Tibial nerve (tissue), 4 donors: ENCODE measurements around the gene SRSF7. TPM values are rescaled to one million over a fixed set of nuclear protein-coding genes. Genes with fewer than 3 reads are reported as not detected.
"Not testable (repeated sequence)": the region's sequence is repeated elsewhere in the genome, so short reads cannot be mapped to it uniquely, and the experiment has no call there.

ENCODE experiments used
- DNase-seq, 2 donors: peaks; one replicate each; pipeline ENCODE4 v3.0.0-alpha.2; 2019; ENCODE audit warnings: low spot score in 2 of 2
- H3K27ac ChIP-seq, 4 donors: fragments of 200-600 bp; sonication (generic) in 3 of 4; one replicate each; pipeline ENCODE4 v1.5.1; 2017 to 2019; ENCODE audit warnings: mild to moderate bottlenecking in 1 of 4
- H3K27me3 ChIP-seq, 2 donors: fragments of 200-600 bp; sonication (generic) in 1 of 2; one replicate each; pipeline versions ENCODE4 v1.5.1 to v1.6.0; 2017 to 2019
- H3K36me3 ChIP-seq, 3 donors: fragments of 200-600 bp; sonication (generic); one replicate each; pipeline ENCODE4 v1.5.1; 2018 to 2019
- H3K4me1 ChIP-seq, 4 donors: fragments of 200-600 bp; sonication (generic) in 3 of 4; one replicate each; pipeline ENCODE4 v1.5.1; 2017 to 2019
- H3K4me3 ChIP-seq, 4 donors: fragments of 200-600 bp; sonication (generic) in 3 of 4; one replicate each; pipeline ENCODE4 v1.5.1; 2017 to 2019; ENCODE audit warnings: mild to moderate bottlenecking in 1 of 4, moderate library complexity in 1 of 4
- H3K9me3 ChIP-seq, 4 donors: fragments of 200-600 bp; sonication (generic) in 3 of 4; one replicate each; pipeline ENCODE4 v1.5.1; 2017 to 2019
- EP300 ChIP-seq, 2 donors: sonication (generic); formaldehyde crosslinking; IDR thresholded peaks; one replicate each; pipeline ENCODE4 v1.6.1; 2017; ENCODE audit warnings: antibody characterized with exemption in 2 of 2, mild to moderate bottlenecking in 1 of 2
- POLR2A ChIP-seq, 2 donors: fragments of 450-650 bp; IDR thresholded peaks; one replicate each; pipeline ENCODE4 v1.6.1; 2017; ENCODE audit warnings: antibody characterized with exemption in 2 of 2, mild to moderate bottlenecking in 2 of 2, moderate library complexity in 2 of 2
- WGBS, 2 donors: methylation state at CpG; one replicate each; pipeline ENCODE4 v1.1.5; 2018; 5-methylcytosine and 5-hydroxymethylcytosine counted together
- total RNA-seq, 4 donors: library from RNA; depleted of rRNA; stranded (reverse); fragments of >200 nt; gene quantifications; one replicate each; pipeline ENCODE4 v1.1.0, GENCODE V29; 2016
- TF ChIP-seq, protein P1 (sequence below), 5 experiments: fragments of 200-600 bp in 3 of 5; fragments of 450-650 bp in 2 of 5; sonication (generic) in 3 of 5; IDR thresholded peaks; one replicate each; pipeline ENCODE4 v1.5.1; 2016 to 2019; ENCODE audit warnings: antibody characterized with exemption in 5 of 5, mild to moderate bottlenecking in 3 of 5, moderate library complexity in 2 of 5

Gene SRSF7
- total RNA-seq, 4 donors from 2014 or later = 62.6 to 85.5 (median 80.9) TPM

DNA sequence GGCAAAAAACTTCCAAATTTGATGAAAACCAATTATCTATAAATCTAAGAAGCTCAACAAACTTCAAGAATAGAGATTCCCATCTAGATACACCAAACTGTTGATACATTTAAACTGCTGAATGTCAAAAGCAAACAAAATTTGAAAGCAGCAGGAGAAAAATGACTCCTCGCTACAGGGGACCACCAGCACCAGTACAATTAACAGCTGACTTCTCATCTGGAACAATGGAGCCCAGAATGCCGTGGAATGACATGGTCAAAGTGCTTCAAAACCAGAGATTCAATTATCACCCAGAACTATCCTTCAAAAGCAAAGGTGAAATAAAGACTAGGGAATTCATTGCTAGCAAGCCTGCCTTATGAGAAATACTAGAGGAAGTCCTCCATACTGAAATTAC is 11.6 kb downstream of the SRSF7 start:
- no peak for DNase-seq
- peaks cover 0 to 4% (median 0%) of the 10 kb centered on the region in 4 donors for H3K9me3 ChIP-seq
- peaks cover 0 to 57% (median 6%) of the 10 kb centered on the region in 3 donors for H3K36me3 ChIP-seq
- TF ChIP-seq, protein P1, sequence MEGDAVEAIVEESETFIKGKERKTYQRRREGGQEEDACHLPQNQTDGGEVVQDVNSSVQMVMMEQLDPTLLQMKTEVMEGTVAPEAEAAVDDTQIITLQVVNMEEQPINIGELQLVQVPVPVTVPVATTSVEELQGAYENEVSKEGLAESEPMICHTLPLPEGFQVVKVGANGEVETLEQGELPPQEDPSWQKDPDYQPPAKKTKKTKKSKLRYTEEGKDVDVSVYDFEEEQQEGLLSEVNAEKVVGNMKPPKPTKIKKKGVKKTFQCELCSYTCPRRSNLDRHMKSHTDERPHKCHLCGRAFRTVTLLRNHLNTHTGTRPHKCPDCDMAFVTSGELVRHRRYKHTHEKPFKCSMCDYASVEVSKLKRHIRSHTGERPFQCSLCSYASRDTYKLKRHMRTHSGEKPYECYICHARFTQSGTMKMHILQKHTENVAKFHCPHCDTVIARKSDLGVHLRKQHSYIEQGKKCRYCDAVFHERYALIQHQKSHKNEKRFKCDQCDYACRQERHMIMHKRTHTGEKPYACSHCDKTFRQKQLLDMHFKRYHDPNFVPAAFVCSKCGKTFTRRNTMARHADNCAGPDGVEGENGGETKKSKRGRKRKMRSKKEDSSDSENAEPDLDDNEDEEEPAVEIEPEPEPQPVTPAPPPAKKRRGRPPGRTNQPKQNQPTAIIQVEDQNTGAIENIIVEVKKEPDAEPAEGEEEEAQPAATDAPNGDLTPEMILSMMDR (IDR thresholded peaks at IDR 0.05) = no peak
- TF ChIP-seq POLR2A (IDR thresholded peaks at IDR 0.05) = no peak
- TF ChIP-seq EP300 (IDR thresholded peaks at IDR 0.05) = no peak
- H3K27ac ChIP-seq = no peak overlapping the region
- no peak overlapping the region for H3K4me3 ChIP-seq
- peaks cover 0 to 42% (median 2%) of the 10 kb centered on the region in 4 donors for H3K4me1 ChIP-seq
- WGBS, 2 donors = 96 to 98% methylated on average over 2 of the region's 2 CpGs
- no peaks in the 10 kb centered on the region for H3K27me3 ChIP-seq

DNA sequence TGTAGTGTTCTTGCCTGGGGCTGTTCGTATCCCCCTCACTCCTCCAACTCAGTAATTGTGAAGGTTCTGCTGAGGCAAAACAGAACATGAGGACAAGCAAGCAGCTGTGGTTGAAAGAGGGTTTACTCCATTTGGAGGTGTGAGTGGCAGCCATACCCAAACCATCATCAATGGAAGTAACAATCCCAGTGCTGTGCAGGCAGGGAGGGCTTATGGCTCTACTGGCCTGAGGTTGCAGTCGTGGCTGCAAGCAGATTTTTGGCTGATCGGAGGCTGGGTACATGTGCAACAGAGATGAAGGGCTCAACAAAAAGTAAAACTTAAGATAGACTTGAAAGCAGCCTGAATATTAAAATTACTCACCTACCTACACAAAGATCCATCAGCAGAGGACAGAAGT is 13.2 kb downstream of the SRSF7 start:
- TF ChIP-seq, protein P1 (IDR thresholded peaks at IDR 0.05) = no peak
- TF ChIP-seq EP300 (IDR thresholded peaks at IDR 0.05) = no peak
- no peak for TF ChIP-seq POLR2A (IDR thresholded peaks at IDR 0.05)
- 85 to 97% methylated on average over 3 of the region's 3 CpGs for WGBS, 2 donors
- Histone ChIP-seq H3K4me3 (no peak overlapping the region), H3K27me3 (no peaks in the 10 kb centered on the region), H3K27ac (peak overlapping the region in 3 of 4 donors; percentile 9 to 71 (median 53)), H3K9me3 (peaks cover 0 to 4% (median 0%) of the 10 kb centered on the region in 4 donors), H3K36me3 (peaks cover 0 to 53% (median 0%) of the 10 kb centered on the region in 3 donors), H3K4me1 (peaks cover 0 to 45% (median 2%) of the 10 kb centered on the region in 4 donors)
- DNase-seq = no peak

DNA sequence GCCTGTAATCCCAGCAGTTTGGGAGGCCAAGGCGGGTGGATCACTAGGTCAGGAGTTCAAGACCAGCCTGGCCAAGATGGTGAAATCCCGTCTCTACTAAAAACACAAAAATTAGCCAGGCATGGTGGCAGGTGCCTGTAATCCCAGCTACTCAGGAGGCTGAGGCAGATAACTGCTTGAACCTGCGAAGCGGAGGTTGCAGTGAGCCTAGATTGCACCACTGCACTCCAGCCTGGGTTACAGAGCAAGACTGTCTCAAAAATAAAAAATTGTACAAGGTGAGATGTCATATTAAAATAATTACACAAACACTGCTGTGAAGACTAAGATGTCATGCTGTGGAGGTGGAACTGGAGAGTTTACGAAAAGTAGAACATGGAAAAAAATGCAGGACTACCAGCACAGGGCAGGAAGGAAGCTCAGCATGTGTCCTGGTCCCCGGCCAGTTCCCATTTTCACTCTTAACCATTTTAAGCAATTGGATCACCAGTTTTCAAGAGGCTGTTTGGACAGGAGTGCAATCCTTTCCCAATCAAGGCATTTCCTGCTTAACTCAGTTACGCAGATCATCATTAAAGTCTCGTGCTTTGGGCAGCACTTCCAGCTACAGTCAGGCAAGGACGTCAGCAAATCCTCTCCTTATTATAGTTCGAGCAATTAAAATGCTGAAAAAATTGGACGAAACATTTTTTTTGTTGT is 14.0 kb downstream of the SRSF7 start:
- H3K36me3 ChIP-seq = peaks cover 0 to 53% (median 0%) of the 10 kb centered on the region in 3 donors
- WGBS, 2 donors = 71% methylated on average over 11 of the region's 11 CpGs
- not testable (repeated sequence) for H3K27me3 ChIP-seq, H3K9me3 ChIP-seq, H3K4me3 ChIP-seq
- TF ChIP-seq EP300 (IDR thresholded peaks at IDR 0.05) = peak; percentile 89 to 95
- peaks cover 0 to 45% (median 2%) of the 10 kb centered on the region in 4 donors for H3K4me1 ChIP-seq
- peak in 1 of 2 donors; percentile 73 for DNase-seq
- H3K27ac ChIP-seq = peak overlapping the region in 3 of 4 donors; percentile 9 to 71 (median 53)

DNA sequence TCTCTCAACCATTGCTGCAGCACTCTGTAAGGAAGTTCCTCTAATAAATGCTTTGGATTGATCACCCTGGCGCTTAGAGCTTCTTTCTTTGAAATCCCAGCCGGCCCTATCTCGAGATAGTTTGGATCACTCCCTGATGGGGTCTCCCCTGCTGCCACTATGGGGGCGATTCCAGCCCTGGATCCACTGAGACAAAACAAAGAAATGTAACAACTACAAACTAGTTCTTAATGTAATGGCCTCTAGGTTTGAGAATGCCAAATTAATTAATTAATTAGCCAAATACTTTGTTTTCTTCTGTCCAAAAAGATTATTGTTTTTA is 15.2 kb downstream of the SRSF7 start:
- Histone ChIP-seq H3K9me3 (peaks cover 0 to 4% (median 0%) of the 10 kb centered on the region in 4 donors), H3K4me1 (peaks cover 0 to 41% (median 2%) of the 10 kb centered on the region in 4 donors), H3K36me3 (peaks cover 0 to 63% (median 0%) of the 10 kb centered on the region in 3 donors), H3K27me3 (no peaks in the 10 kb centered on the region), H3K4me3 (no peak overlapping the region), H3K27ac (peak overlapping the region in 1 of 4 donors; percentile 71)
- DNase-seq = no peak
- TF ChIP-seq POLR2A (IDR thresholded peaks at IDR 0.05) (no peak), EP300 (IDR thresholded peaks at IDR 0.05) (no peak)
- TF ChIP-seq, protein P1 (IDR thresholded peaks at IDR 0.05) = no peak
- 79 to 82% methylated on average over 4 of the region's 4 CpGs for WGBS, 2 donors

DNA sequence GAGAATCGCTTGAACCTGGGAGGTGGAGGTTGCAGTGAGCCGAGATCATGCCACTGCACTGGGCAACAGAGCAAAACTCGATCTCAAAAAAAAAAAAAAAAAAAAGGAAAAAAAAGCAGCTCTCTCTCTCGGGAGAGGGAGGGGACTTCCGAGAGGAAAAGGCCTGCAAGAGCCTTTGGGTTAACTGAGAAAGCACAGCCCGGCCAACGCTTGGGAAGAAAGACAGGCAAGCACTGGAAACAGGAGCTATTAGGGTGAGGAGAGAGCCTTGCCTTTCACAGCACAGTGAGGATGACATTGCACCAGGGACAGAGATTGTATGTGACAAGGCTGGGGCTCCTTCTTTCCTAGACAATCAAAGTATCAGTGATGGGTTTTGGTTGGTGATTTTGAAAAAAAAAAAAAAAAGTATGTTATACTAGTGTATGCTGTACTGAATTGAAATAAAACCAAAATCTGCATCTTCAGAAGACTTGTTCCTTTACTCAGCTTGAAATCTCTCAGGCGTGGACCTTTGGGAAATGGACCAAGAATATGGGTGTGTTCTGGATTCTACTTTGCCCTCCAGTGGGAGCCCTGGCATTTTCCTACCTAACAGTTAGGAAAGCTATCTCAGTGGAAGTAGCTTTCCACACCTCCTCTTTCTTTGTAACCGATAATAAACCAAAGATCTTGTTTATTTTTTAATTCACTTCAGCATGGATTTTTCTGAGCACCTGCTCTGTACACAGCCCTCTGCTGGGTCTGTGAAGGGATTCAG is 16.7 kb downstream of the SRSF7 start:
- no peak for DNase-seq
- Histone ChIP-seq H3K36me3 (peaks cover 0 to 72% (median 0%) of the 10 kb centered on the region in 3 donors), H3K4me1 (peaks cover 0 to 35% (median 0%) of the 10 kb centered on the region in 4 donors), H3K9me3 (peaks cover 0 to under 1% (median 0%) of the 10 kb centered on the region in 4 donors), H3K4me3 (no peak overlapping the region), H3K27me3 (no peaks in the 10 kb centered on the region), H3K27ac (peak overlapping the region in 1 of 4 donors; percentile 43)
- TF ChIP-seq EP300 (IDR thresholded peaks at IDR 0.05) (no peak), POLR2A (IDR thresholded peaks at IDR 0.05) (no peak)
- TF ChIP-seq, protein P1 (IDR thresholded peaks at IDR 0.05) = no peak
- WGBS, 2 donors = 55% methylated on average over 9 of the region's 9 CpGs
